ENCODE data around the gene SEMA4D. TPM values are rescaled to one million over a fixed set of nuclear protein-coding genes. Genes with fewer than 3 reads are reported as not detected.

Gene SEMA4D
- total RNA-seq, 1 experiment from 2014 or later: 48.4 TPM

DNA sequence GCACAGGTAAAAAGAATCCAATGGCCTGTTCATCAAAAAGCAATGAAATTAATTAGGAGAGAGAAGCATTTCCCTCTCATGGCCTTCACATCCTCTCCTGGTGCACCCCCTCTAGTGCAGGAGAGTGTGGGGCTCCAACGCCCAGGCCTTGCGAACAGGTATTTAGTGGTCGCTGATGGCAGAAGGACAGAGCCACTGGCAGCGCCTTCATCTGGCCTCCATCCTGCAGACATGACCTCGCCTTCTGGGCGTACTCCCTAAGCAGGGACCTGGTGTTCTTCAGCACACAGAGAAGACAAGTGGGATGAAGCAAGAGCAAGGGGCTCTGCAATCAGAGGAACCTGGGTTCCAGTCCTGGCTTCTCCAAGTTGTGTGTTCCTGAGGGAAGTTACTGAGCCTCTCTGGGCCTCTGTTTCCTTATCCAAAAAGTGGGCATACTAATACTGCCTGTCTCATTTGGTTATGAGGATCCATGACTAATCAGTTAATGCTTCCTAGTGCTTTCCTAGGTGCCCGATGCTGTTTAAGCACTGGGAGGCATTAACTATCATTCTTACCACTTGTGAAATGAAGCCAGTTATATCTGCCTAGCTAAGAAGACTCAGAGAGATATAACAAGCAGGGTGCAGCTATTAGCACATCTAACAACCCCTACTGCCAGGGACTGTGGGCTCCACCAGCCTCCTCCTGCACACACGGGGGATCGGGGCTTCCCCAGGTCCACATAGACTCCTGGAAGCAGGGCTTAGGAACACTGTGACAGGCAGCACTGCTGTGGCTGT is 77.3 kb downstream of the SEMA4D start:
- Histone ChIP-seq H3K4me2 (no peak overlapping the region), H3K4me1 (replicated peaks; ENCODE audit: insufficient read depth) (no peaks in the 10 kb centered on the region), H3F3A (ENCODE audit: insufficient read depth, low read depth) (peaks cover 3% of the 10 kb centered on the region; the same call in 1 of the 2 replicates), H3K36me3 (ENCODE audit: low read depth) (no peaks in the 10 kb centered on the region), H3K79me2 (ENCODE audit: low read depth) (no peaks in the 10 kb centered on the region), H4K20me1 (ENCODE audit: insufficient read depth) (no peaks in the 10 kb centered on the region), H3K27ac (no peak overlapping the region), H3K9me2 (ENCODE audit: insufficient read depth) (no peaks in the 10 kb centered on the region), H3K27me3 (ENCODE audit: insufficient read depth, low read depth) (no peaks in the 10 kb centered on the region), H2AFZ (no peak overlapping the region), H3K9me3 (ENCODE audit: insufficient read depth, low read depth) (no peaks in the 10 kb centered on the region), H3K4me3 (no peak overlapping the region)
- CTCF ChIA-PET: no interaction called here
- POLR2A ChIA-PET (ENCODE audit: unreplicated experiment): no interaction called here
- no peak for DNase-seq
- intact Hi-C loops (cut with micrococcal nuclease; ENCODE audit: unreplicated experiment): no loop called here
- TF ChIP-seq, protein P1, sequence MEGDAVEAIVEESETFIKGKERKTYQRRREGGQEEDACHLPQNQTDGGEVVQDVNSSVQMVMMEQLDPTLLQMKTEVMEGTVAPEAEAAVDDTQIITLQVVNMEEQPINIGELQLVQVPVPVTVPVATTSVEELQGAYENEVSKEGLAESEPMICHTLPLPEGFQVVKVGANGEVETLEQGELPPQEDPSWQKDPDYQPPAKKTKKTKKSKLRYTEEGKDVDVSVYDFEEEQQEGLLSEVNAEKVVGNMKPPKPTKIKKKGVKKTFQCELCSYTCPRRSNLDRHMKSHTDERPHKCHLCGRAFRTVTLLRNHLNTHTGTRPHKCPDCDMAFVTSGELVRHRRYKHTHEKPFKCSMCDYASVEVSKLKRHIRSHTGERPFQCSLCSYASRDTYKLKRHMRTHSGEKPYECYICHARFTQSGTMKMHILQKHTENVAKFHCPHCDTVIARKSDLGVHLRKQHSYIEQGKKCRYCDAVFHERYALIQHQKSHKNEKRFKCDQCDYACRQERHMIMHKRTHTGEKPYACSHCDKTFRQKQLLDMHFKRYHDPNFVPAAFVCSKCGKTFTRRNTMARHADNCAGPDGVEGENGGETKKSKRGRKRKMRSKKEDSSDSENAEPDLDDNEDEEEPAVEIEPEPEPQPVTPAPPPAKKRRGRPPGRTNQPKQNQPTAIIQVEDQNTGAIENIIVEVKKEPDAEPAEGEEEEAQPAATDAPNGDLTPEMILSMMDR (conservative IDR thresholded peaks at IDR 0.05): no peak
- no peak for TF ChIP-seq EZH2 (IDR thresholded peaks at IDR 0.05; ENCODE audit: low read depth)
- no TSS peak for BruUV-seq (replicated peaks)

DNA sequence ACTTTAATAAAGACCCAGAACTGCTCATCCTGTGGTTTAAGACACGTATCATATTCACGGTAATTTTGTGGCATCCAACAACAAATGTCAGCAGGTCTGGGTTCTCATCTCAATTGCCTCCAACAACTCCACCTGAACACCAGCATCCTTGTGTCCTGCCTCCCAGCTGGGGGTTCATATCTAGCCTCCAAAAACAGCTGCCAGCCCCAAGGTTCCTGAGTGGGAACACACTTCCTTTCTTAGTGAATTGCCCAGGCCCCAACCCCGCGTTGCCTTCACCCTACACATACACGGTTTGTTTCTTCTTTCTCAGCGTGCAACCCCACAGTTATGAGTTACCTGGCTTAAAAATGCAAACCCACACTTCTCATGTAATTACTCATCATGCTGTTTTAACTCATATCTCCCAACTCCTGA is 77.9 kb downstream of the SEMA4D start:
- intact Hi-C loops (cut with micrococcal nuclease; ENCODE audit: unreplicated experiment): no loop called here
- DNase-seq: no peak
- POLR2A ChIA-PET (ENCODE audit: unreplicated experiment): no interaction called here

DNA sequence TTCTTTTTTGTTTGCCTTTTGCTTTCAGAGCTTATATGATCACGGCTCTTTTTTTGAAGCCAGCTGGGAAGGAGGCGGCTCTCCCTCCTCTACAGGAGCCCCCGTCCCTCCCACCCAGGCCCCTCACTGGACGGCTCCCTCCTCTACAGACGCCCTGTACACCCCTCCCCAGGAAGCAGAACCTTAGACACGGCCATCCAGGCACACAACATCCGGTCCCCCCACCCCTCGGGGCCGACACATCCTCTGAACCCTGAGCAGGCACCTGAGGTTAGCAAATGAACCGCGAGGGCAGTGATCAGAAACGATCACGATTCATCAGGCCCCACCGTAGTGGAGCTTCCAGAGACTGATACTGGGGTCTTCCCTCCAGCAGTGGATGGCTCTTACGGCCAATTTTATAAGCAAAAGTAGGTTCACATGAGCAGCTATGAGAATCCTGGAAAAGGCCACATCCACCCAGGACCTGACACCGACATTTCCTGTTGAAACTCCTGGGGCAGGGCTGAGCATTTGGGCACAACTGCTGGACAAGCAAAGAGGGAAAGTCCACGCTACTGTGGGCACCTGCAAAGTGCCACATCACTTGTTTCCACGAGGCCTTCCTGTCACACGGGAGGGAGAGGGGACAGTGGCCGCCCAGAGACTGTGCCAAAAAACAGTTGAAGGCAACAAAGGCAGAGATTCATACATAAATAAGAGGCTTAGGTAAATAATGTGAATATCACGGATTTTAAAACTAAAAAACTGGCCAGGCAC is 78.9 kb downstream of the SEMA4D start:
- H3K27me3 ChIP-seq (ENCODE audit: insufficient read depth, low read depth): no peaks in the 10 kb centered on the region
- no peak overlapping the region for H3K4me2 ChIP-seq
- H3K9me2 ChIP-seq (ENCODE audit: insufficient read depth): no peaks in the 10 kb centered on the region
- DNase-seq: no peak
- CTCF ChIA-PET: interaction anchor here (0.6 kb wide), 1 partner anchor 399 kb away, joined by 7 read pairs; no protein-coding TSS in a partner anchor
- H3F3A ChIP-seq (ENCODE audit: insufficient read depth, low read depth): peaks cover 3% of the 10 kb centered on the region; the same call in 1 of the 2 replicates
- no peaks in the 10 kb centered on the region for H3K9me3 ChIP-seq (ENCODE audit: insufficient read depth, low read depth)
- POLR2A ChIA-PET (ENCODE audit: unreplicated experiment): no interaction called here
- H4K20me1 ChIP-seq (ENCODE audit: insufficient read depth): no peaks in the 10 kb centered on the region
- no peaks in the 10 kb centered on the region for H3K36me3 ChIP-seq (ENCODE audit: low read depth)
- H3K4me1 ChIP-seq (replicated peaks; ENCODE audit: insufficient read depth): no peaks in the 10 kb centered on the region
- H3K27ac ChIP-seq: no peak overlapping the region
- no peaks in the 10 kb centered on the region for H3K79me2 ChIP-seq (ENCODE audit: low read depth)
- intact Hi-C loops (cut with micrococcal nuclease; ENCODE audit: unreplicated experiment): no loop called here
- BruUV-seq (replicated peaks): no TSS peak
- H3K4me3 ChIP-seq: no peak overlapping the region
- H2AFZ ChIP-seq: no peak overlapping the region
- TF ChIP-seq, protein P1 (conservative IDR thresholded peaks at IDR 0.05): no peak

More for the DNA sequence above, 77.9 kb downstream of the SEMA4D start:
- H3F3A ChIP-seq (ENCODE audit: insufficient read depth, low read depth): peaks cover 3% of the 10 kb centered on the region; the same call in 1 of the 2 replicates
- no peak overlapping the region for H3K4me2 ChIP-seq
- no peaks in the 10 kb centered on the region for H3K27me3 ChIP-seq (ENCODE audit: insufficient read depth, low read depth)
- no peaks in the 10 kb centered on the region for H3K9me2 ChIP-seq (ENCODE audit: insufficient read depth)
- no peak for TF ChIP-seq EZH2 (IDR thresholded peaks at IDR 0.05; ENCODE audit: low read depth)
- TF ChIP-seq, protein P1 (conservative IDR thresholded peaks at IDR 0.05): no peak
- no peaks in the 10 kb centered on the region for H3K36me3 ChIP-seq (ENCODE audit: low read depth)
- H2AFZ ChIP-seq: no peak overlapping the region
- H3K4me3 ChIP-seq: no peak overlapping the region
- no TSS peak for BruUV-seq (replicated peaks)
- H3K79me2 ChIP-seq (ENCODE audit: low read depth): no peaks in the 10 kb centered on the region
- H3K9me3 ChIP-seq (ENCODE audit: insufficient read depth, low read depth): no peaks in the 10 kb centered on the region
- CTCF ChIA-PET: no interaction called here
- no peaks in the 10 kb centered on the region for H3K4me1 ChIP-seq (replicated peaks; ENCODE audit: insufficient read depth)
- H3K27ac ChIP-seq: no peak overlapping the region
- no peaks in the 10 kb centered on the region for H4K20me1 ChIP-seq (ENCODE audit: insufficient read depth)

Measured in PC-9 (cell line).